NT2/D1 (cell line): Measurements from ENCODE around the gene BTRC.
A peak's percentile ranks its signal among the peaks of the same experiment; 100 is the strongest.

Experiments
- DNase-seq: peaks from one replicate; pipeline ENCODE4 v3.0.0-alpha.2; 2011; ENCODE audit warnings: low read depth, low spot score
- H3K27me3 ChIP-seq: 2 replicates; pipeline ENCODE4 v1.6.0; 2011; ENCODE audit warnings: mild to moderate bottlenecking; ENCODE audit not compliant: insufficient read length, insufficient read depth
- H3K36me3 ChIP-seq: 2 replicates; pipeline ENCODE4 v1.6.1; 2011; ENCODE audit warnings: mild to moderate bottlenecking, low read length, mixed read lengths; ENCODE audit not compliant: insufficient read depth, insufficient read length
- H3K4me1 ChIP-seq: 2 replicates; pipeline ENCODE4 v1.5.1; 2011; ENCODE audit not compliant: insufficient read depth, insufficient read length
- H3K4me3 ChIP-seq: 2 replicates; pipeline ENCODE4 v1.5.1; 2011; ENCODE audit warnings: low read depth; ENCODE audit not compliant: insufficient read length
- H3K9ac ChIP-seq: 2 replicates; pipeline ENCODE4 v1.6.0; 2011; ENCODE audit warnings: low read depth; ENCODE audit not compliant: insufficient read length
- H3K9me3 ChIP-seq: 2 replicates; pipeline ENCODE4 v1.5.1; 2011; ENCODE audit warnings: mild to moderate bottlenecking, low read length; ENCODE audit not compliant: insufficient read depth
- SUZ12 ChIP-seq: IDR thresholded peaks from 2 replicates; pipeline ENCODE4 v1.6.1; 2011; ENCODE audit not compliant: insufficient read length, insufficient read depth; ENCODE audit errors: extremely low read depth
- YY1 ChIP-seq: IDR thresholded peaks from 2 replicates; pipeline ENCODE4 v1.6.1; 2011; ENCODE audit not compliant: insufficient read length, insufficient read depth
- ZNF274 ChIP-seq: IDR thresholded peaks from 2 replicates; pipeline ENCODE4 v1.6.1; 2011; ENCODE audit warnings: mild to moderate bottlenecking, low read depth, low read length

BTRC gene

GRCh38 chr10:101353692-101354327 is at the start of gene BTRC:
BTRC (plus strand) TSS chr10:101354165; CDS start chr10:101354181, 16 bp downstream.
- peak; percentile 86 for TF ChIP-seq YY1
- no peak for TF ChIP-seq SUZ12
- Histone ChIP-seq H3K36me3 (peaks cover 3% of the 10 kb centered on the region), H3K4me3 (peak within 1 kb of the TSS; percentile 76), H3K9ac (peak within 1 kb of the TSS; percentile 88), H3K9me3 (no peaks in the 10 kb centered on the region), H3K27me3 (no peaks in the 10 kb centered on the region), H3K4me1 (no peaks in the 10 kb centered on the region)
- DNase-seq = peak; percentile 97

- no peak overlapping the region for H3K9ac ChIP-seq
- no peak overlapping the region for H3K4me3 ChIP-seq
- peaks cover 10% of the 10 kb centered on the region for H3K27me3 ChIP-seq
- no peaks in the 10 kb centered on the region for H3K36me3 ChIP-seq
- DNase-seq = no peak
- TF ChIP-seq SUZ12 (no peak), ZNF274 (no peak), YY1 (no peak)
- H3K9me3 ChIP-seq = no peaks in the 10 kb centered on the region
- H3K4me1 ChIP-seq = no peaks in the 10 kb centered on the region
These were observed 49.6 kb upstream of the BTRC start for GRCh38 chr10:101304316-101304715.

GRCh38 chr10:101305320-101306241 is 48.4 kb upstream of the BTRC start:
- Histone ChIP-seq H3K9me3 (no peaks in the 10 kb centered on the region), H3K4me1 (no peaks in the 10 kb centered on the region), H3K27me3 (peaks cover 6% of the 10 kb centered on the region), H3K9ac (no peak overlapping the region), H3K4me3 (no peak overlapping the region), H3K36me3 (no peaks in the 10 kb centered on the region)
- DNase-seq = no peak
- TF ChIP-seq SUZ12 (no peak), YY1 (no peak), ZNF274 (no peak)

- TF ChIP-seq ZNF274 = no peak
- TF ChIP-seq SUZ12 = no peak
- TF ChIP-seq YY1 = no peak
These were observed 45.9 kb upstream of the BTRC start for GRCh38 chr10:101308051-101308450.

GRCh38 chr10:101310529-101311184 is 43.3 kb upstream of the BTRC start:
- Histone ChIP-seq H3K27me3 (peaks cover 6% of the 10 kb centered on the region), H3K36me3 (no peaks in the 10 kb centered on the region), H3K4me3 (peak overlapping the region; percentile 26), H3K4me1 (no peaks in the 10 kb centered on the region), H3K9ac (peak overlapping the region; percentile 52), H3K9me3 (no peaks in the 10 kb centered on the region)
- DNase-seq = no peak
- TF ChIP-seq ZNF274 = no peak
- peak; percentile 15 for TF ChIP-seq YY1

More at GRCh38 chr10:101308051-101308450, 45.9 kb upstream of the BTRC start:
- Histone ChIP-seq H3K36me3 (no peaks in the 10 kb centered on the region), H3K27me3 (peaks cover 6% of the 10 kb centered on the region), H3K4me3 (no peak overlapping the region), H3K9me3 (no peaks in the 10 kb centered on the region), H3K9ac (no peak overlapping the region), H3K4me1 (no peaks in the 10 kb centered on the region)
- no peak for DNase-seq

GRCh38 chr10:101311185-101312066 is 42.5 kb upstream of the BTRC start:
- H3K9me3 ChIP-seq = no peaks in the 10 kb centered on the region
- peak overlapping the region; percentile 26 for H3K4me3 ChIP-seq
- no peaks in the 10 kb centered on the region for H3K36me3 ChIP-seq
- TF ChIP-seq YY1 (no peak), SUZ12 (no peak), ZNF274 (no peak)
- H3K27me3 ChIP-seq = peaks cover 6% of the 10 kb centered on the region
- no peaks in the 10 kb centered on the region for H3K4me1 ChIP-seq
- H3K9ac ChIP-seq = peak overlapping the region; percentile 52
- peak; percentile 58 for DNase-seq
